Measurements from ENCODE around the gene VARS2.

GRCh38 chr6:30870546-30870945 lies 43.5 kb upstream of the VARS2 start:
- TF ChIP-seq CTCF (conservative IDR thresholded peaks at IDR 0.05) (no peak), EZH2 (IDR thresholded peaks at IDR 0.05; ENCODE audit: low read depth) (no peak)

Measured in PC-9 (cell line).